Mesothelial cell of epicardium (in vitro differentiated cells): ENCODE results near the gene TAF5L. TPM values are rescaled to one million over a fixed set of nuclear protein-coding genes. Genes with fewer than 3 reads are reported as not detected.

Source experiments
- DNase-seq, 2 experiments: peaks; one replicate each; pipeline ENCODE4 v3.0.0; 2021; ENCODE audit warnings: low spot score in 2 of 2; ENCODE audit not compliant: unreplicated experiment in 2 of 2
- H3K27ac Mint-ChIP-seq: 2 replicates; pipeline ENCODE4 v1.8.0; 2021; ENCODE audit warnings: mixed read lengths
- H3K27me3 Mint-ChIP-seq: 2 replicates; pipeline ENCODE4 v1.8.0; 2021; ENCODE audit warnings: low read depth, mixed read lengths
- H3K36me3 Mint-ChIP-seq: 2 replicates; pipeline ENCODE4 v1.8.0; 2021; ENCODE audit warnings: mixed read lengths
- H3K4me1 Mint-ChIP-seq: 2 replicates; pipeline ENCODE4 v1.8.0; 2021; ENCODE audit warnings: mixed read lengths
- H3K4me3 Mint-ChIP-seq: 2 replicates; pipeline ENCODE4 v1.8.0; 2021; ENCODE audit warnings: mild to moderate bottlenecking, moderate library complexity, mixed read lengths
- H3K9me3 Mint-ChIP-seq: 2 replicates; pipeline ENCODE4 v1.8.0; 2021; ENCODE audit warnings: mixed read lengths
- total RNA-seq: library from RNA; stranded (reverse); gene quantifications from 3 replicates; pipeline ENCODE4 v1.2.1, GENCODE V29; 2021
- TF ChIP-seq, protein P1 (sequence below): fragments of 200-600 bp; sonication (generic); IDR thresholded peaks from one replicate; pipeline ENCODE4 v1.5.0; 2021; ENCODE audit warnings: antibody characterized with exemption; ENCODE audit not compliant: unreplicated experiment

Gene TAF5L
- total RNA-seq, 1 donor from 2014 or later, result 20.9 TPM

- no peaks in the 10 kb centered on the region for H3K36me3 Mint-ChIP-seq
- H3K27ac Mint-ChIP-seq, result no peak overlapping the region
- no peaks in the 10 kb centered on the region for H3K4me1 Mint-ChIP-seq
- H3K4me3 Mint-ChIP-seq, result no peak overlapping the region
- no peaks in the 10 kb centered on the region for H3K27me3 Mint-ChIP-seq
- DNase-seq, result no peak
- TF ChIP-seq, protein P1, sequence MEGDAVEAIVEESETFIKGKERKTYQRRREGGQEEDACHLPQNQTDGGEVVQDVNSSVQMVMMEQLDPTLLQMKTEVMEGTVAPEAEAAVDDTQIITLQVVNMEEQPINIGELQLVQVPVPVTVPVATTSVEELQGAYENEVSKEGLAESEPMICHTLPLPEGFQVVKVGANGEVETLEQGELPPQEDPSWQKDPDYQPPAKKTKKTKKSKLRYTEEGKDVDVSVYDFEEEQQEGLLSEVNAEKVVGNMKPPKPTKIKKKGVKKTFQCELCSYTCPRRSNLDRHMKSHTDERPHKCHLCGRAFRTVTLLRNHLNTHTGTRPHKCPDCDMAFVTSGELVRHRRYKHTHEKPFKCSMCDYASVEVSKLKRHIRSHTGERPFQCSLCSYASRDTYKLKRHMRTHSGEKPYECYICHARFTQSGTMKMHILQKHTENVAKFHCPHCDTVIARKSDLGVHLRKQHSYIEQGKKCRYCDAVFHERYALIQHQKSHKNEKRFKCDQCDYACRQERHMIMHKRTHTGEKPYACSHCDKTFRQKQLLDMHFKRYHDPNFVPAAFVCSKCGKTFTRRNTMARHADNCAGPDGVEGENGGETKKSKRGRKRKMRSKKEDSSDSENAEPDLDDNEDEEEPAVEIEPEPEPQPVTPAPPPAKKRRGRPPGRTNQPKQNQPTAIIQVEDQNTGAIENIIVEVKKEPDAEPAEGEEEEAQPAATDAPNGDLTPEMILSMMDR, result no peak
- H3K9me3 Mint-ChIP-seq, result no peaks in the 10 kb centered on the region
Observed at GRCh38 chr1:229669333-229669732, 43.4 kb upstream of the TAF5L start.

- Mint-ChIP-seq H3K27me3 (no peaks in the 10 kb centered on the region), H3K4me1 (no peaks in the 10 kb centered on the region), H3K27ac (no peak overlapping the region), H3K36me3 (no peaks in the 10 kb centered on the region), H3K4me3 (no peak overlapping the region), H3K9me3 (no peaks in the 10 kb centered on the region)
- DNase-seq, result no peak
- TF ChIP-seq, protein P1, result no peak
Observed at GRCh38 chr1:229666585-229666984, 40.7 kb upstream of the TAF5L start.

GRCh38 chr1:229665912-229666558 is 40.1 kb upstream of the TAF5L start:
- Mint-ChIP-seq H3K4me3 (no peak overlapping the region), H3K36me3 (no peaks in the 10 kb centered on the region), H3K9me3 (no peaks in the 10 kb centered on the region), H3K27ac (no peak overlapping the region), H3K27me3 (no peaks in the 10 kb centered on the region), H3K4me1 (peaks cover 3% of the 10 kb centered on the region)
- TF ChIP-seq, protein P1, result no peak
- DNase-seq, result no peak

DNA sequence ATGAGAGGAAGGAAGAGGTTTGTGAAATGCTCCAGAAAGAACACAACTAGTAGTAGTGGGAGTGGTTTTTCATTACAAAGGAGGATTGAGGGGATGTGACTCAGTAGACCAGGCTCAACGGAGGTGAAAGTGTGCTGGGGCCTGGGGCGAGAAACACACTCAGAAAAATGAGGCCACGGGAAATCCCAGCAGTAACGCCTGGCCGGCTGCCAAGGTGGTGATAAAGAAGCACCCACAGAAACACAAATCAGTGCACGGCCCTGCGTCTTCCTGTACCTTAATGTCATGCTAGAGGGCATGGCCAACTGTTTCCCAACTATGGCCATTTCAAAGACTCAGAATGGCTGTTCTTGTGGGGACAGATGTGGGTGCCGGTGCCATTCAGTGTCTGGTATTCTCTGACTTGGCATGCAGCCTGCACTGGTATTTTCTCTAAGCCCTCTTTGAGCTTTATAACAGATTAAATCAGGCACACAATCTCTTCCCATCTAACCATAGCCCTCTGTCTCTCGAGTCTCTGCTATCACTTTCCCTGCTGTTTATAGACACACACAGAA is 38.3 kb upstream of the TAF5L start:
- TF ChIP-seq, protein P1, result no peak
- H3K36me3 Mint-ChIP-seq, result peaks cover 4% of the 10 kb centered on the region
- DNase-seq, result peak in 1 of 2 experiments; percentile 46
- no peak overlapping the region for H3K4me3 Mint-ChIP-seq
- H3K27ac Mint-ChIP-seq, result no peak overlapping the region
- peaks cover 3% of the 10 kb centered on the region for H3K4me1 Mint-ChIP-seq
- H3K9me3 Mint-ChIP-seq, result no peaks in the 10 kb centered on the region
- H3K27me3 Mint-ChIP-seq, result no peaks in the 10 kb centered on the region

DNA sequence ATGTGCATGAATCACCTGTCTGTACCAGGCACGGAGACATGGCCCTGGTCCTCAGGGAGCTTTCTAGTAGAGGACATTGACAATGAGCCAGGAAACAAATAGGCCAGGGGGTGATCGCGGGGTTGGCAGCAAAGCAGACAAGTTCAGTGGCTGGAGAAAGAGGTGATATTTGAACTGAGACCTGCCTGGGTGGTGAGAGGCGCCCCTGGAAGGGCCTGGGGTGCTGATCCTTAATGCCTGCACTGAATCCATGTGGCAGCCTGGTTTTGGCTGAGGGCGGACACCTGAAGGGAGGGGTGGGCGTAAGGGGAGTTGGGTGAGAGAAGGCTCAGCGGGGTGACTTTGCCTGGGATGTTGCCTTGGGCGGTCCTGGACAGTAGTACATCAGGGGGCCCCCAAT is 36.0 kb upstream of the TAF5L start:
- no peak overlapping the region for H3K27ac Mint-ChIP-seq
- H3K4me3 Mint-ChIP-seq, result no peak overlapping the region
- no peak for DNase-seq
- no peaks in the 10 kb centered on the region for H3K9me3 Mint-ChIP-seq
- TF ChIP-seq, protein P1, result no peak
- H3K36me3 Mint-ChIP-seq, result peaks cover 10% of the 10 kb centered on the region
- H3K4me1 Mint-ChIP-seq, result peaks cover 3% of the 10 kb centered on the region
- no peaks in the 10 kb centered on the region for H3K27me3 Mint-ChIP-seq
